Measurements from ENCODE around the gene CD96.

CD96 gene

DNA sequence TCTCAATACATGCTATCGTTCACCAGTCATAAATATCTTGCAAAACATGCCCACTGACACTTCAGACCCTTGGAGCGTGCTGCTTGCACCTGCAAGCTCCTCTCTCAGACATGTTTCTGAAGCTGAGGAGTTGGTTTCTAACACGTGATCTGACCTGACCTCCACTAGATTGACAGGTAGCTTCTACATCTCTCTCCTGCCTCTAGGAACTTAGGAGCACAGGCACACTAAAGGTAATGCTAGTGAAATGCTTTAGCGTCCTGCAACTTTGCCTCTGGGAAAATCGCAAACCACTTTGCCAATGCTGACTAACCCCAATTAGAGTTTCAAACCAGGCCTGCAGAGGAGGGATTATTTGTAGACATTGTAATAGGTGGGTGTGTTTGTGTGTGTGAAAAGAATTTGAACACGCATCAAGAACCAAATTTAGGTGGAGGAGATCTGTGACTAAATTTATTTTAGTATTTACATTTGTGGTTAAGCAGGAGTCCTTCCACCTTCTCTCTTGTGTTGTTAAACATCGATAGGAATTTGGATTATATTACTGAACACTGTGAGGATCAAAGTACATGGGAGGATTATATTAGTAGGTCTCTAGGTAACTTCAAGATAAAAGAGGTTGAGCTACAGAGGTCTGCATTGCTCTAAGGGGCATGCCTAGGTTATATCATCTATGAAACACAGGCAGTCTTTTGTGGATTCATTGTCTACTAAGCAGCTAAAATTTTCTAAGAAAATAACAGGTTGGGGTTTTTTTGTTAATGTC is 139.8 kb downstream of the CD96 start:
- DNase-seq = no peak

DNA sequence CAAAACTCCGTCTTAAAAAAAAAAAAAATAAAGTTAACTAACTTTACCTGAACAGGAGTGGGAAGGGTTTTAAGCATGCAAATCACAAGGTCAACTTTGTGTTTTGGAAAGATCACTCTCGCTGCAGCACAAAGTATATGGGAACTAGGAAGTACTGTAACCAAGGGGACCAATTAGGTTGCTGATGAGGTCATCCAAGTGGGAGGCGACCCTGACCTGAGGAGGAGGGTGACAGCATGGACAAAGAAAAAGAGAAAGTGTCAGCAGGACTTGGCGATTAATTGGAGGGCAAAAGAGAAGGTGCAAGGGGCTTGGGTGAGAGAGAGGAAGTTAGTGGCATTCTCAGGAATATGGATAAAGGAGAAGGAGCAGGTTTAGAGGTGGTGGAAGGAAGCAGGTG is 142.6 kb downstream of the CD96 start:
- no peak for DNase-seq

DNA sequence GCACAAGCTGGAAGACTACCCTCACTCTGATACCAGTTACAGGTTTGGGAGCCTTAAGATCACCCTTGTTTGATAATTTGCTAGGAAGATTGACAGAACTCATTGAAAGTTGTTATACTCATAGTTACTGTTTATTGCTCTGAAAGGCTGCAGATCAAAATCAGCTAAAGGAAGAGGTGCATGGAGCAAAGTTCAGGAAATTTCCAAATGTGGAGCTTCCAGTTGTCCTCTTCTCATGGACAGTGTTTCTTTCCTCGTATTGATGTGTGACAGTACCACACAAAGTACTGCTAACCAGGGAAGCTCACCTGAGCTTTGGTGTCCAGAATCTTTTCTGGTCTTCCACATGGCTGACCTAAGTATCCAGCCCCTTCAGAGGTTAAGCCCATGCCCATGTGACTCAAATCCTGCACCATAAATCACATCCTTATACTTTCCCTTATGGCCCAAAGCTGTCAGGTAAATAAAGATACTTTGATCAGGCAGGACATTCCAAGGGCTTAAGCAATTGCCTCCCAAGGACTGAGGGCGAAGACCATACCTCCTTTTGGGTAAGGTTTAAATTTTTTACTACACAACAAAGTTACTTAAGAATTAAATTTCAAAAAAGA is 146.3 kb downstream of the CD96 start:
- no peak for DNase-seq

DNA sequence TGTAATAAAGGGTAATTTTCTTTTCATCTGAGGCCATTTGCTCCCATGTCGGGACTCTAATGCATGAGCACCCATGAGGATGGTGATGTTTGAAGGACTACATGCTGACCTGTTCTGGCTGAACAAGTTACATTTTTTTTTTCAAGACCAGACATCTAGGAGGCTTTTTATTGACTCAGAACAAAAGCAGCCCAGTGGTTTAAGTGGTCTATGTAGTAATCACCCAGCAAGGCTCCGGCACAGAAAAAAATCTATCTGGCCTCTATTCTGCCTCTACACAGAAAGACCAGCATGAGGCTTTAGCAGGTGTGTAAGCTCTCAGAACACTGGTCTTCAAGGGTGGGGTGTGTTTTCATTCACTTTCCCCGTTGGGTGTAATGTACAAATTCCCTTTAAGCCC is 148.2 kb downstream of the CD96 start:
- no peak for DNase-seq

DNA sequence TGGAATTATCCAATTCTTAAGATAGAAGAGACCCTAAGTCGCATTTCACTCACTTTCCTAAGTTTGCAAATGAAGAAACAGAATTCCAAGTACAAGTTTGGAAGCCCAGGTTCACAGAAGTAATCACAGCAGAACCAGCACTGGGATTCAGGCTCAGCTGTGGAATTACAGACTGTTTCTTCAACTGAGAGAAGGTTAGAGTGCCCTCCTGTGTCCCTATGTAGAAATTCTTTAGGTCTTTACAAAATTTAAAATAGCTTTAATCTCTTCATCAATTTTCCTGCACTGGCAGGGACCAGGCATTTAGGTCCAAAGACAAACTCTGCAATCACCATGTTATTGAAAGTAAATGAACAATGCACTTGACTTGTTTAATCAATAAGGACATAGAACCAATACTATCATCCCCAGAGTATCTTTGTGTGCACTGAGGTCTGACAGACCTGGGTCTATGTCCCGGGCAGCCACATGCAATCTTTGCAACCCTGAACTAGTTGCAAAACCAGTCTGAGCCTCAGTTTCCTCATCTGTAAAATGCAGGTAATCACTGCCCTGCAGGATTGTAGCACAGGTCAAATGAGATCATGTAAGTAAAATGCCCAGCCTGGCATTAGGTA is 149.4 kb downstream of the CD96 start:
- no peak for DNase-seq

DNA sequence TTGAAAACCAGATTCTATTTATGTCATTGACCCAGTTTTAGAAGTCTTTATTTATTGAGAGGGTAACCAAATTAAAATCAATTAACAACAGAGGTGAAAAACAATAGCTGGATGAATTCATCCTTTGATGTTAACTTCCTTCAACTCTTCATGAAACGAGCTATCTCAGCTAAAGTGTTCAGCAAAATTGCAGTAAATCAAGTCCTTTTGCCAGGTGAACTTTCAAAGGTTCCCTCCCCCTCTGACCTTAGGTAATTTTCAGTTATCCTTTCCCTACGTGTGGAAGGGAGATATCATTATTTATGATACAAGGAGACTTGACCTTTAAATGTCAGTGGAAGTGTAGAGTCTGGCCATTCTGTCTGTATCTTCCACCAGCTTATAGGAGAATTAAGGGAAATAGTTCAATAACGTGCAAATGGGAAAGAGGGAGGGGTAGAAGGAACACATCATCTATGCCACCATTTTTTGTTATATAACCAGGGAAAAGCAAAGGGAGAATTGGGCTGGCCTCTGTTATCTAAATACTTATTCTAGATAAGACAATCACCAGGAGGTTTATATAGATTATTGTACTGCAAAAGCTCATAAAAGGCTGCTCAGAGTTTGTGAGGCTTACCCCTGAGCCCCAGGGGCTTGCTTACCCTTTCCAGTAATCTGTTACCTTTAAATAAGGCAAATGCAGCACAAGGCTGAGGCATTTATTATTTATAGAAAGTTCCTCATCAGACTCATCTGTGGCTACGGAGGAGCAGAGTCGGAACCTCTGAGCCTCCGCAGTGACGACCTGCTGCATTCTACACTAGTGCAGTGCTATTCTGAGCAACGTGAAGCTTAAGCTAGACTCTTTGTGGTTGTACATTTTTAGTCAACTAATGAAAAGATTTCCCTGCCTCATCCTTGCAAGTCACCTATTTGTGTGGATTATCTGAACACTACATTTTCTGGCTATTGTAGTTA is 150.9 kb downstream of the CD96 start:
- no peak for DNase-seq

DNA sequence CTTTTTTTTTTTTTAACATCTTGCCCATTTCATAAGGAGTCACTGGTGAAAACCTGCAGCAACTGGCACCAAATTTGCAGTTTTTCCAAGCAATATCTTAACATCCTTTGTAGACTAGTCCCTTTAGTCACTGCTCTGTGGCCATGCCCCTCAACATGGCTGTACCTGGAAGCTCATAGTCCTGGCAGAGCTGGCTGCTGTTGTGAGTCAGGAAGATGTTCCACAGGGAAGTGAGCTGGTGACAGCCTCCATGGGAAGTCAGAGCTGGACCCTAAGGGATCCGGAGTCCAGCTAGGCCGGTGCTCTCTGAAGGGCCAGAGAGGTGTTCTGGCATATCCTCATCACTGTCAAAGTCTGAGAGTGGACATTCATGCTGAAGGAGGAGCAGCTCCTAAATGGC is 152.5 kb downstream of the CD96 start:
- DNase-seq = no peak

DNA sequence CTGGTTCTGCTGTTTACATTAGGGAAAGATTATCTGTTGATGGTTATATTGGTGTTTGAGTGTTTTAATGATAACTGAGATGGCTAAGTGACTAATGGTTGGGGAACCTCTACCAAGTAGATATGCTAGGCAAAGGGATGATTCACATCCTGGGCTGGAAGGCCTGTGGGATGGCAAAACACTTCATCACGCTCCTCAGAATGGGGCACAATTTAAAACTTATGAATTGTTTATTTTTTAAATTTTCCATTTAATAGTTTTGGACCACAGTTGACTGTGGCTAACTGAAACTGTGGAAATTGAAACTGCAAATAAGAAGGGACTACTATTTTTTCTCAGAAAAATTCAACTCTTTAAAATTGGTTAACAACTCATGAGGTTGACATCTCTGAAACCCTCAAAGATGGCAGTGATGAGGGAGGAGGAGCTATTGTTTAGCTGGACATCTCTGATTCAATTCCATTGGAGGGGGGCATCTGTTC is 153.7 kb downstream of the CD96 start:
- no peak for DNase-seq

DNA sequence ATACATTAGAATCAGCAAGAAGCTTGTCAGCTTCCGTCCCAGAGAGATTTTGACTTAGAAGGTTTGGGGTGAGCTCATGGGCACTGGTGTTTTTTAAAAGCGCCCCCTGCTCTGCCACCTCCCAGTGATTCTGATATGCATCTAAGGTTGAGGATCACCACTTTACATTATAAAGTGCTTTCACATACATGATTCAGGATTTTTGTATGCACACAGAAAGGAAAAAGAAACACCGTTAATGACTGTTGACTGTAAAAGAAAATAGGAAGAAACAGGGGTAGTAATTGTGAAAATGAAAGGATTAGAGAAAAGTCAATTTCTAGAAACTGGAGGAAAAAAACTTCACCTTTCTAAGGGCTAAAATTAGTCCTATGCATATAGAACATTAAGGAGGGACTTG is 158.1 kb downstream of the CD96 start:
- no peak for DNase-seq

DNA sequence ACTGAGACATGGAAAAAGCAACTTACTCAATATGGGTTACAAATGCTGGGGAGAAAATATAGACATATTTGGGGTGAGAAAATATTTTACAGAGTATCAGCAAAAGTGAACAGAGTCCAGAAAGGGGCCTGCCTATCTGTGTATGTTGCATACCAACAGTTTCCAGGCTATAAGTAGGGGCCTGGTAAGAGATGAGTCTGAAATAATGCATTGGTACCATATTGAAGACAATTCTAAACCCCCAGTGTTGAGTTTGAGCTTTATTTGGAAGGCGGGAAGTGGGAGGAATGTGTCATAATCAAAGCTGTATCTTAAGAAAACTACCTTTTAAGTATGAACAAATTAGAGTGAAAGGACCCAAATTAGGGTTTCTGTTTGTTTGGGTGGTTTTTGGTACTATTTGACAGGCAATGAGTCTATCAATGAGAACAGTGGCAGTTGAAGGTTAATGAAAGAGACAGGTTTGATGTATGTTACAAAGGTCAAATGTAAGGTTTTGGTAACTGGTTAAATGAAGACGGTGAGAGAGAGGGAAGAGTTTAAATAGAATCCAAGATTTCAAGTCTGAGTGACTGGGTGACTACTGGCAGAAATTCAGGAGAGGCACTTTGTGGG is 159.4 kb downstream of the CD96 start:
- no peak for DNase-seq

Measured in GDM1 (cell line).